ENCODE measurements around the gene SLC4A3. TPM values are rescaled to one million over a fixed set of nuclear protein-coding genes. Genes with fewer than 3 reads are reported as not detected.

The SLC4A3 gene
- total and polyA plus RNA-seq, 2 of the 8 experiments (the other 6 are each of a cell fraction or from before 2014, with no cell fraction given) = 4.8 to 7.4 TPM

- TF ChIP-seq, protein P1, sequence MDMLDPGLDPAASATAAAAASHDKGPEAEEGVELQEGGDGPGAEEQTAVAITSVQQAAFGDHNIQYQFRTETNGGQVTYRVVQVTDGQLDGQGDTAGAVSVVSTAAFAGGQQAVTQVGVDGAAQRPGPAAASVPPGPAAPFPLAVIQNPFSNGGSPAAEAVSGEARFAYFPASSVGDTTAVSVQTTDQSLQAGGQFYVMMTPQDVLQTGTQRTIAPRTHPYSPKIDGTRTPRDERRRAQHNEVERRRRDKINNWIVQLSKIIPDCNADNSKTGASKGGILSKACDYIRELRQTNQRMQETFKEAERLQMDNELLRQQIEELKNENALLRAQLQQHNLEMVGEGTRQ (IDR thresholded peaks at IDR 0.05; ENCODE audit: low read length) = no peak
- no peak for TF ChIP-seq JUND (IDR thresholded peaks at IDR 0.05; ENCODE audit: low read length)
- no peak for TF ChIP-seq CHD1 (IDR thresholded peaks at IDR 0.05; ENCODE audit: low read depth, low read length)
- no peak for TF ChIP-seq TCF12 (IDR thresholded peaks at IDR 0.05; ENCODE audit: low read depth, low read length)
- TF ChIP-seq SUZ12 (IDR thresholded peaks at IDR 0.05; ENCODE audit: low read length) = no peak
Observed at GRCh38 chr2:219611866-219612576, 15.4 kb upstream of the SLC4A3 start (continued).
